Activated CD4-positive, CD25-positive, alpha-beta regulatory T cell (primary cell): ENCODE results near the gene ZFYVE21.

ENCODE experiments used
- DNase-seq, 4 experiments: peaks; one replicate each; lab custom pipeline; 2025; lab: John Stamatoyannopoulos, UW

The ZFYVE21 gene

GRCh38 chr14:103692159-103692558 is 23.5 kb upstream of the ZFYVE21 start:
- DNase-seq = no peak

GRCh38 chr14:103692871-103693270 is 22.7 kb upstream of the ZFYVE21 start:
- DNase-seq = no peak

- no peak for DNase-seq
Measured at GRCh38 chr14:103693515-103693914, 22.1 kb upstream of the ZFYVE21 start.

GRCh38 chr14:103694572-103695026 is 21.0 kb upstream of the ZFYVE21 start:
- DNase-seq = no peak

- DNase-seq = no peak
Measured at GRCh38 chr14:103695296-103696069, 20.1 kb upstream of the ZFYVE21 start.

GRCh38 chr14:103696070-103696402 is 19.6 kb upstream of the ZFYVE21 start:
- DNase-seq = no peak

GRCh38 chr14:103696466-103697071 is 19.0 kb upstream of the ZFYVE21 start:
- DNase-seq = no peak

GRCh38 chr14:103697206-103697602 is 18.4 kb upstream of the ZFYVE21 start:
- DNase-seq = no peak

- DNase-seq = no peak
Measured at GRCh38 chr14:103697603-103698379, 17.8 kb upstream of the ZFYVE21 start.

GRCh38 chr14:103698380-103699260 is 17.0 kb upstream of the ZFYVE21 start:
- DNase-seq = no peak

- no peak for DNase-seq
Measured at GRCh38 chr14:103699261-103699661, 16.3 kb upstream of the ZFYVE21 start.

GRCh38 chr14:103699901-103700752 is 15.5 kb upstream of the ZFYVE21 start:
- DNase-seq = no peak

- no peak for DNase-seq
Measured at GRCh38 chr14:103700753-103701490, 14.7 kb upstream of the ZFYVE21 start.

- DNase-seq = no peak
Measured at GRCh38 chr14:103702095-103702494, 13.5 kb upstream of the ZFYVE21 start.

GRCh38 chr14:103702497-103703432 is 12.8 kb upstream of the ZFYVE21 start:
- DNase-seq = no peak

GRCh38 chr14:103703433-103704385 is 11.9 kb upstream of the ZFYVE21 start:
- no peak for DNase-seq

- DNase-seq = no peak
Measured at GRCh38 chr14:103704708-103705107, 10.9 kb upstream of the ZFYVE21 start.

GRCh38 chr14:103705118-103705503 is 10.5 kb upstream of the ZFYVE21 start:
- no peak for DNase-seq
